K562 (cell line): ENCODE results near the gene KLK5. TPM values are rescaled to one million over a fixed set of nuclear protein-coding genes. Genes with fewer than 3 reads are reported as not detected.

ENCODE experiments used
- ATAC-seq: fragments of 200-7000 bp; cut with Tn5 transposase; 3 replicates; pipeline ENCODE4 v1.9.1; 2020; ENCODE audit warnings: moderate library complexity
- BruUV-seq: library from RNA; stranded (reverse); fragments of 400-500 nt; replicated peaks from 2 replicates; lab custom pipeline; 2021; lab: Mats Ljungman, UMichigan
- CTCF ChIA-PET: fragments of 300-600 bp; formaldehyde crosslinking; extraction: SDS; loops from one replicate; lab custom pipeline; 2021; ENCODE audit warnings: low intra/inter-chr PET ratio; lab: Yijun Ruan, JAX
- POLR2A ChIA-PET: fragments of 300-600, 350-650 bp; sonication (Branson Sonifier 250); formaldehyde crosslinking; extraction: SDS; loops from one replicate; lab custom pipeline; 2021; ENCODE audit warnings: antibody characterized with exemption, inconsistent platforms; lab: Yijun Ruan, JAX
- DNase-seq, 4 experiments: peaks; one replicate each; pipeline versions ENCODE4 v3.0.0 to v3.0.0-alpha.2; 2011 to 2018; ENCODE audit warnings: low spot score in 3 of 4, mixed read lengths in 3 of 4; ENCODE audit errors: extremely low read depth in 1 of 4
- FAIRE-seq: peaks from 2 replicates; lab custom pipeline; 2011; peaks lifted over from hg19 to GRCh38; lab: Jason Lieb, UNC
- H2AFZ ChIP-seq: 2 replicates; pipeline ENCODE4 v1.6.0; 2011; ENCODE audit warnings: low read depth, low read length, control low read depth, inconsistent platforms
- H3K27ac ChIP-seq: fragments of 200-600 bp; 3 replicates; pipeline ENCODE4 v1.8.0; 2011; ENCODE audit warnings: low read depth, mild to moderate bottlenecking, control low read depth, inconsistent platforms, low read length, moderate library complexity, mixed read lengths; ENCODE audit errors: extremely low read depth
- H3K27me3 ChIP-seq, 2 experiments: fragments of 300-600 bp in 1 of 2; 2 replicates in 1 of 2; 3 replicates in 1 of 2; pipeline versions ENCODE4 v1.6.0 to v1.8.0; 2011; ENCODE audit warnings: inconsistent platforms in 2 of 2, low read length in 2 of 2, mild to moderate bottlenecking in 1 of 2, mixed read lengths in 1 of 2, moderate library complexity in 1 of 2; ENCODE audit not compliant: control insufficient read depth in 2 of 2, insufficient read depth in 2 of 2
- H3K36me3 ChIP-seq: fragments of 300-600 bp; 3 replicates; pipeline ENCODE4 v1.8.0; 2011; ENCODE audit warnings: mild to moderate bottlenecking, low read length, inconsistent platforms; ENCODE audit not compliant: control insufficient read depth, insufficient read depth
- H3K4me1 ChIP-seq, 2 experiments: fragments of 200-600 bp in 1 of 2; replicated peaks in 1 of 2; 2 replicates in 1 of 2; 3 replicates in 1 of 2; pipeline versions ENCODE4 v1.5.1 to v1.8.0; 2011; ENCODE audit warnings: inconsistent platforms in 2 of 2, low read length in 2 of 2, mild to moderate bottlenecking in 1 of 2, mixed read lengths in 1 of 2, moderate library complexity in 1 of 2; ENCODE audit not compliant: control insufficient read depth in 2 of 2, insufficient read depth in 2 of 2
- H3K4me2 ChIP-seq: 2 replicates; pipeline ENCODE4 v1.6.1; 2011; ENCODE audit warnings: low read length, control low read depth, inconsistent platforms, mixed read lengths; ENCODE audit not compliant: insufficient read depth
- H3K4me3 ChIP-seq: fragments of 200-600 bp; sonication (generic), shearing (Covaris generic); 2 replicates; pipeline ENCODE4 v1.5.1; 2016; ENCODE audit warnings: control low read depth, inconsistent platforms
- H3K79me2 ChIP-seq: fragments of 200-600 bp; 3 replicates; pipeline ENCODE4 v1.8.0; 2011; ENCODE audit warnings: low read length, inconsistent platforms; ENCODE audit not compliant: control insufficient read depth, insufficient read depth
- H3K9ac ChIP-seq, 2 experiments: 2 replicates each; pipeline versions ENCODE4 v1.6.0 to v1.6.1; 2011; ENCODE audit warnings: low read depth in 2 of 2, low read length in 2 of 2, control low read depth in 1 of 2, inconsistent platforms in 1 of 2, mild to moderate bottlenecking in 1 of 2, mixed read lengths in 1 of 2; ENCODE audit not compliant: insufficient read depth in 1 of 2
- H3K9me1 ChIP-seq: one replicate; pipeline ENCODE4 v1.6.0; 2011; ENCODE audit warnings: inconsistent platforms, mild to moderate bottlenecking, low read length, moderate library complexity; ENCODE audit not compliant: control insufficient read depth, insufficient read depth
- H3K9me3 ChIP-seq: replicated peaks from 2 replicates; pipeline ENCODE4 v1.5.1; 2011; ENCODE audit warnings: low read depth, low read length, inconsistent platforms; ENCODE audit not compliant: control insufficient read depth, insufficient read depth
- H4K20me1 ChIP-seq: replicated peaks from 2 replicates; pipeline ENCODE4 v1.6.1; 2011; ENCODE audit warnings: low read length, inconsistent platforms, mixed read lengths; ENCODE audit not compliant: control insufficient read depth, insufficient read depth
- DNMT1 ChIP-seq: fragments of 450-650 bp; IDR thresholded peaks from 2 replicates; pipeline ENCODE4 v1.6.1; 2016; ENCODE audit warnings: antibody characterized with exemption, mild to moderate bottlenecking
- ETV5 ChIP-seq: sonication (generic); formaldehyde crosslinking; IDR thresholded peaks from 2 replicates; pipeline ENCODE4 v1.4.0; 2020; ENCODE audit warnings: low read depth, mild to moderate bottlenecking, missing genetic modification reagents
- MXI1 ChIP-seq: IDR thresholded peaks from 2 replicates; pipeline ENCODE4 v1.6.1; 2011; ENCODE audit warnings: low read depth, mild to moderate bottlenecking, improper control_type of control experiment, low read length
- PML ChIP-seq: IDR thresholded peaks from 2 replicates; pipeline ENCODE4 v1.6.1; 2012; ENCODE audit warnings: low read length, inconsistent platforms
- RCOR1 ChIP-seq, 2 experiments: IDR thresholded peaks; 2 replicates each; pipeline ENCODE4 v1.6.1; 2012; ENCODE audit warnings: low read depth in 2 of 2, low read length in 2 of 2, borderline replicate concordance in 1 of 2, improper control_type of control experiment in 1 of 2
- SRF ChIP-seq, 2 experiments: fragments of 250-450, 450-650 bp in 1 of 2; sonication (Bioruptor Pico) in 1 of 2; sonication (generic) in 1 of 2; formaldehyde crosslinking; IDR thresholded peaks; 2 replicates each; pipeline versions ENCODE4 v1.5.0 to v1.5.1; 2020 to 2022; ENCODE audit warnings: mild to moderate bottlenecking in 1 of 2, missing genetic modification reagents in 1 of 2
- U2AF2 ChIP-seq: fragments of 200-400 bp; formaldehyde crosslinking; optimal IDR thresholded peaks from 2 replicates; pipeline ENCODE3; 2017; ENCODE audit warnings: low read depth, mild to moderate bottlenecking, low read length
- ZNF140 ChIP-seq: fragments of 250-450 bp; sonication (Bioruptor Pico); IDR thresholded peaks from 2 replicates; pipeline ENCODE4 v1.8.0; 2021; ENCODE audit warnings: moderate library complexity, mild to moderate bottlenecking, inconsistent platforms
- ZNF3 ChIP-seq: fragments of 250-450 bp; sonication (Bioruptor Pico); IDR thresholded peaks from 2 replicates; pipeline ENCODE4 v1.5.0; 2021; ENCODE audit warnings: mild to moderate bottlenecking, moderate library complexity
- ZNF584 ChIP-seq: fragments of 200-800 bp; sonication (Bioruptor generic); IDR thresholded peaks from 2 replicates; pipeline ENCODE4 v1.6.1; 2016; ENCODE audit warnings: low read depth, mild to moderate bottlenecking, missing genetic modification characterization, missing compliant biosample characterization
- ZNF830 ChIP-seq: fragments of 250-450 bp; sonication (Bioruptor Pico); IDR thresholded peaks from 2 replicates; pipeline ENCODE4 v1.5.0; 2021; ENCODE audit warnings: mild to moderate bottlenecking
- WGBS: fragments of 100-300 bp; shearing (Covaris generic); methylation state at CpG from one replicate; pipeline ENCODE4 v1.1.6; 2016; ENCODE audit warnings: low coverage, mixed read lengths; ENCODE audit not compliant: insufficient coverage; ENCODE audit errors: missing lambda C conversion rate; 5-methylcytosine and 5-hydroxymethylcytosine counted together
- in situ Hi-C: fragments of 300-500 bp; cut with MboI; formaldehyde crosslinking; loops from 4 replicates; pipeline ENCODE4 v1.15.0; 2018; ENCODE audit warnings: inconsistent platforms, mixed read lengths
- intact Hi-C: fragments of 100-400 bp; cut with micrococcal nuclease; formaldehyde crosslinking; loops from 2 replicates; pipeline ENCODE4 v1.14.2; 2022
- polyA plus RNA-seq, 8 experiments: library from polyadenylated mRNA; depleted of rRNA in 4 of 8; stranded (reverse) in 5 of 8; unstranded in 3 of 8; fragments of >200 nt; fragmentation: Nextera tagmentation in 2 of 8; fragmentation: Illumina TruSeq in 1 of 8; extraction: Ambion mirVana in 2 of 8; extraction: Trizol in 1 of 8; gene quantifications; 2 replicates each; pipeline versions ENCODE4 v1.2.1 to v1.2.3, GENCODE V29; 2011 to 2014; ENCODE audit warnings: inconsistent platforms in 1 of 8, missing spikeins in 1 of 8
- total RNA-seq, 7 experiments: library from RNA; depleted of rRNA in 6 of 7; stranded (reverse); fragments of >200 nt in 6 of 7; fragmentation: Illumina TruSeq in 2 of 7; extraction: Trizol in 2 of 7; gene quantifications; 2 replicates each; pipeline versions ENCODE4 v1.2.1 to v1.2.3, GENCODE V29; 2011 to 2021; ENCODE audit warnings: low replicate concordance in 1 of 7
- TF ChIP-seq, protein P1 (sequence below): fragments of 250-450 bp; sonication (Bioruptor Pico); IDR thresholded peaks from 2 replicates; pipeline ENCODE4 v1.5.0; 2021; ENCODE audit warnings: mild to moderate bottlenecking, moderate library complexity
- TF ChIP-seq, protein P2 (sequence below): fragments of 250-450 bp; sonication (Bioruptor Pico); IDR thresholded peaks from 2 replicates; pipeline ENCODE4 v1.5.0; 2021; ENCODE audit warnings: mild to moderate bottlenecking, borderline replicate concordance

KLK5 gene
- total and polyA plus RNA-seq, 9 of the 15 experiments (the other 6 are each of a cell fraction or from before 2014, with no cell fraction given), result not detected

DNA sequence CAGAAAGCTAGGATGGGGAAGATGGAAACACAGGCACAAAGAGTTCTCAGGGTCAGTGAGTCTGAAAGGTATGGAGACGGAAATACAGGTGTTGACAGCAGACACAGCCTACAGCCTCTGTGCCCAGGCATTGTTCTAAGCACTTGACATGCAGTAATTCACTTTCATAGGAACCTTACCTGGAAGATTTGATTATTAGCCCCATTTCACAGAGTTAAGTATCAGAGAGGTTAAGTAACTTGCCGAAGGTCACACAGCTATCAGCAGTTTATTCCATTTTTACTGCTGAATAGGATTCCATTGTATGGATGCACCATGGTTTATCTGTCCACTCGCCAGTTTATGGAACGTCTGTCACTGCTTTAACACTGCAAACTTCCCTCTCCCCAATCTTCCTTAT lies 54.8 kb downstream of the KLK5 start (continued):
- TF ChIP-seq, protein P1, sequence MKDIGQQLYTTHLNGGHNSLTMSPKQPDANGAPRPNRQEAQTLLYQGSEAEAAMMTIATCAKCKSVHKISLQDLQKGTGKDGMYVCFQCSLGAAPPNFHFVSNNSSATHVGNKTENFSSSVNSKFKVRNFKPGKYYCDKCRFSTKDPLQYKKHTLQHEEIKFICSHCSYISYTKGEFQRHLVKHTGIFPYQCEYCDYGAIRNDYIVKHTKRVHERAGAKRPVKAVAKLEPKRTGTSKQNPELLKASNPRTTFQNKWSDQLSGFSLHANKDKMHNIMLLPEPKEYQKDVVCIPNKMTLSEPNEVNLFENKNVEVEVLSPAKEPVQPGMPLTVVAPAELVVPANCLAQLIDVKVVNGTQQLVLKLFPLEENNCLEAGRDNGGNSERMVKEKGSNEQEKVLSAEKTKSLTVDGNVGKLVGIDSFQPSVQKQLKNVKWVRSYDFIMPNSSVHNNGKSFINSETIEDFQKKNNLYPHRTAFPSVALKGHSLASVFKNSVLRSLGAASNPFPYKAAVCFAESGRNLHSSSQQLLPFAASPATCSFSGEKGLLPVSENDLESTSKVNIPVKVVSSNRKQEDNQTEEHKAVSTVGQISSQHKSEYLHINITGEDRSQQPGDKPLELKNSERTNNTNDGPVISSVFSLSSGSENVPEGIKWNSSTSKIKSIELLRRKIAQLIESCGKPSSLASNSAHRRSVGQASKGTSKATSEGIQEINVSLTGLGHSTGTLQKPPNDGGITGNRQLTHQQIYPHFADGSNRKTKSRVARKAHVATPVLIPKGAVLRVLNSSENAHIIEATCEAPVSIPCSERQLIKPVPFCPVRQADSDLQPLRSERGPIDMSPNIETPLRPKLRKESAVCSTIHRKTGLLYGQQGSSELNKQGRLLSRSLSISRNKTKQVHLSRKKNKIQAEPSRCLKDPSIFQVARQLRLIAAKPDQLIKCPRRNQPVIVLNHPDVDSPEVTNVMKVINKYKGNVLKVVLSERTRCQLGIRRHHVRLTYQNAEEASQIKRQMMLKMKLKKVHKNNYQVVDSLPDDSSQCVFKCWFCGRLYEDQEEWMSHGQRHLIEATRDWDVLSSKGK (CRISPR knock-in tag), result no peak
- TF ChIP-seq RCOR1 (IDR thresholded peaks at IDR 0.05; ENCODE audit: borderline replicate concordance in 1 of 2, low read depth in 2 of 2, low read length in 2 of 2) (0 out of 4 replicates have a peak, but pooled peaks of 1 of the 2 experiments have one; percentile 19), ZNF830 (CRISPR knock-in tag) (no peak)

DNA sequence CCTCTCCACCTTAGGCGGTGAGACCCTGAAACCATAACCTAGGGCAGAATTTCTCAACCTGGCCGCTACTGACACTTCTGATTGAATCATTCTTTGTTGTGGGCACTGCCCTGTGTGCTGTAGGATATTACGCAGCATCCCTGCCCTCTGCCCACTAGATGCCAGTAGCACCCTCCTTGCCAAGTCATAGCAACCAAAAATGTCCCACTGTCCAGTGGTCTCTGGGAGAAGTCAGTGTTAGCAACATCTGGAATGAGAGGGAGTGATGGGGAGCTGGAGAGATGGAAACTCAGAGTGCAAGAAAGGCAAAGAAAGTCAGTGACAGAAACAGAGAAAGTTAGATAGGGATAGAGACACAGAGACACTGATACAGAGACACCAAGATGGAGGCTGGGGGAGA lies 55.2 kb downstream of the KLK5 start:
- Histone ChIP-seq H3K9me1 (peaks cover 4% of the 10 kb centered on the region), H3K4me3 (no peak overlapping the region), H3K27me3 (peaks cover 0 to 11% of the 10 kb centered on the region in 2 experiments; a peak in 2 of 5 replicates), H3K4me1 (peaks cover 0 to 11% of the 10 kb centered on the region in 2 experiments; a peak in 3 of 5 replicates), H3K9ac (no peak overlapping the region; a peak in 1 of 4 replicates), H3K36me3 (no peaks in the 10 kb centered on the region), H3K27ac (no peak overlapping the region), H2AFZ (no peak overlapping the region), H3K4me2 (no peak overlapping the region), H3K79me2 (no peaks in the 10 kb centered on the region), H3K9me3 (0 out of 2 replicates have a peak, but pooled peaks cover 3% of the 10 kb centered on the region), H4K20me1 (no peaks in the 10 kb centered on the region)
- FAIRE-seq (no peak), ATAC-seq (no peak), DNase-seq (no peak)
- ChIA-PET POLR2A (no interaction called here), CTCF (no interaction called here)
- in situ Hi-C loops (no loop called here), intact Hi-C loops (no loop called here)
- WGBS, result 21% methylated on average over 3 of the region's 3 CpGs
- BruUV-seq, result no TSS peak
- TF ChIP-seq ZNF3 (no peak), ZNF584 (CRISPR knock-in tag) (no peak), MXI1 (no peak), PML (no peak), SRF (CRISPR knock-in tag; IDR thresholded peaks at IDR 0.05) (no peak), ETV5 (CRISPR knock-in tag) (no peak), ZNF140 (CRISPR knock-in tag) (no peak), U2AF2 (no peak), DNMT1 (no peak)
- TF ChIP-seq, protein P2, sequence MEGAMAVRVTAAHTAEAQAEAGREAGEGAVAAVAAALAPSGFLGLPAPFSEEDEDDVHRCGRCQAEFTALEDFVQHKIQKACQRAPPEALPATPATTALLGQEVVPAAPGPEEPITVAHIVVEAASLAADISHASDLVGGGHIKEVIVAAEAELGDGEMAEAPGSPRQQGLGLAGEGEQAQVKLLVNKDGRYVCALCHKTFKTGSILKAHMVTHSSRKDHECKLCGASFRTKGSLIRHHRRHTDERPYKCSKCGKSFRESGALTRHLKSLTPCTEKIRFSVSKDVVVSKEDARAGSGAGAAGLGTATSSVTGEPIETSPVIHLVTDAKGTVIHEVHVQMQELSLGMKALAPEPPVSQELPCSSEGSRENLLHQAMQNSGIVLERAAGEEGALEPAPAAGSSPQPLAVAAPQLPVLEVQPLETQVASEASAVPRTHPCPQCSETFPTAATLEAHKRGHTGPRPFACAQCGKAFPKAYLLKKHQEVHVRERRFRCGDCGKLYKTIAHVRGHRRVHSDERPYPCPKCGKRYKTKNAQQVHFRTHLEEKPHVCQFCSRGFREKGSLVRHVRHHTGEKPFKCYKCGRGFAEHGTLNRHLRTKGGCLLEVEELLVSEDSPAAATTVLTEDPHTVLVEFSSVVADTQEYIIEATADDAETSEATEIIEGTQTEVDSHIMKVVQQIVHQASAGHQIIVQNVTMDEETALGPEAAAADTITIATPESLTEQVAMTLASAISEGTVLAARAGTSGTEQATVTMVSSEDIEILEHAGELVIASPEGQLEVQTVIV, result no peak
